Lower leg skin (tissue), 3 donors: Measurements from ENCODE around the gene NCKIPSD.

ENCODE experiments used
- POLR2A ChIP-seq, 2 donors: fragments of 450-650 bp; IDR thresholded peaks; one replicate each; pipeline ENCODE4 v1.6.1; 2016 to 2017; ENCODE audit warnings: antibody characterized with exemption in 2 of 2, mild to moderate bottlenecking in 1 of 2, moderate library complexity in 1 of 2
- TF ChIP-seq, protein P1 (sequence below), 3 donors: fragments of 450-650 bp; IDR thresholded peaks; one replicate each; pipeline ENCODE4 v1.5.1; 2016; ENCODE audit warnings: antibody characterized with exemption in 3 of 3, mild to moderate bottlenecking in 3 of 3, moderate library complexity in 2 of 3

DNA sequence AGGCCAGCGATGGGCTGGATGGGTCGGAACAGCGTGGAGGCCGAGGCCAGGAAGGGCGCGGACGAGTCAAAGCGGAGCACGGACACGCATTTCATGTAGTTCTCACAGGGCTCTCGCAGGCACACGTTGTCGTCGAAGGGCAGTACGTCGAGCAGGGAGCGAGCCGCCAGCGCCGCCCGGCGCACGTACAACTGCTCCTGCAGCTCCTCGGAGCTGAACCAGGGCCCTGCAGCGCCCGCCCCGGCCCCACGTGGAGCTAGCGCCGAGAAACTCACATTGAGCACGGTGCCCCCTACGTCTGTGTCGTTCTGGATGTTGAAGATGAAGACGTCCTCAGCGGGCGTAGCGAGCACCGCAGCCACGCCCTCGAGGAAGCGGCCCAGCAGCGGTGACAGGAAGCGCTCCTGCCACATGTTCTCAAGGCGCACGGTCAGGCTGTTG lies 28.9 kb downstream of the NCKIPSD start:
- TF ChIP-seq POLR2A (IDR thresholded peaks at IDR 0.05), result no peak
- TF ChIP-seq, protein P1, sequence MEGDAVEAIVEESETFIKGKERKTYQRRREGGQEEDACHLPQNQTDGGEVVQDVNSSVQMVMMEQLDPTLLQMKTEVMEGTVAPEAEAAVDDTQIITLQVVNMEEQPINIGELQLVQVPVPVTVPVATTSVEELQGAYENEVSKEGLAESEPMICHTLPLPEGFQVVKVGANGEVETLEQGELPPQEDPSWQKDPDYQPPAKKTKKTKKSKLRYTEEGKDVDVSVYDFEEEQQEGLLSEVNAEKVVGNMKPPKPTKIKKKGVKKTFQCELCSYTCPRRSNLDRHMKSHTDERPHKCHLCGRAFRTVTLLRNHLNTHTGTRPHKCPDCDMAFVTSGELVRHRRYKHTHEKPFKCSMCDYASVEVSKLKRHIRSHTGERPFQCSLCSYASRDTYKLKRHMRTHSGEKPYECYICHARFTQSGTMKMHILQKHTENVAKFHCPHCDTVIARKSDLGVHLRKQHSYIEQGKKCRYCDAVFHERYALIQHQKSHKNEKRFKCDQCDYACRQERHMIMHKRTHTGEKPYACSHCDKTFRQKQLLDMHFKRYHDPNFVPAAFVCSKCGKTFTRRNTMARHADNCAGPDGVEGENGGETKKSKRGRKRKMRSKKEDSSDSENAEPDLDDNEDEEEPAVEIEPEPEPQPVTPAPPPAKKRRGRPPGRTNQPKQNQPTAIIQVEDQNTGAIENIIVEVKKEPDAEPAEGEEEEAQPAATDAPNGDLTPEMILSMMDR (IDR thresholded peaks at IDR 0.05), result no peak
